Amygdala (tissue), 56 donors: ENCODE measurements around the gene C11orf68.

ENCODE experiments used
- DNase-seq, 56 donors: peaks; one replicate each; lab custom pipeline; 2025; lab: John Stamatoyannopoulos, UW

C11orf68 gene

GRCh38 chr11:65916391-65916790 lies 2.5 kb downstream of the C11orf68 start:
- no peak for DNase-seq

GRCh38 chr11:65915821-65916251 lies 3.0 kb downstream of the C11orf68 start:
- peak in 13 of 56 donors; percentile 3 to 88 (median 29) for DNase-seq

GRCh38 chr11:65915101-65915820 lies 3.6 kb downstream of the C11orf68 start:
- peak in 1 of 56 donors; percentile 13 for DNase-seq

GRCh38 chr11:65912845-65913244 lies 6.0 kb downstream of the C11orf68 start:
- DNase-seq, result no peak

- no peak for DNase-seq
Measured at GRCh38 chr11:65911682-65912568, 6.9 kb downstream of the C11orf68 start.

- no peak for DNase-seq
Measured at GRCh38 chr11:65907878-65908277, 11.0 kb downstream of the C11orf68 start.

- DNase-seq, result no peak
Measured at GRCh38 chr11:65906602-65907001, 12.3 kb downstream of the C11orf68 start.

- no peak for DNase-seq
Measured at GRCh38 chr11:65903715-65904114, 15.1 kb downstream of the C11orf68 start.

- DNase-seq, result no peak
Measured at GRCh38 chr11:65903068-65903481, 15.8 kb downstream of the C11orf68 start.

- no peak for DNase-seq
Measured at GRCh38 chr11:65900899-65901180, 18.0 kb downstream of the C11orf68 start.

GRCh38 chr11:65900125-65900898 lies 18.6 kb downstream of the C11orf68 start, which contains the start of gene FOSL1:
FOSL1 (minus strand) TSS chr11:65900388; CDS start chr11:65900339, 49 bp downstream.
- peak in 30 of 56 donors; percentile 15 to 80 (median 48) for DNase-seq

GRCh38 chr11:65899356-65900124 lies 19.3 kb downstream of the C11orf68 start:
- DNase-seq, result no peak

GRCh38 chr11:65898656-65899355 lies 20.1 kb downstream of the C11orf68 start:
- no peak for DNase-seq

GRCh38 chr11:65897020-65897471 lies 21.8 kb downstream of the C11orf68 start:
- no peak for DNase-seq

GRCh38 chr11:65896034-65896999 lies 22.5 kb downstream of the C11orf68 start:
- no peak for DNase-seq

GRCh38 chr11:65895482-65895981 lies 23.3 kb downstream of the C11orf68 start:
- no peak for DNase-seq

GRCh38 chr11:65894034-65894591 lies 24.7 kb downstream of the C11orf68 start:
- peak in 2 of 56 donors; percentile 17 to 33 for DNase-seq
